Kidney epithelial cell (primary cell): ENCODE measurements around the gene BCAN. TPM values are rescaled to one million over a fixed set of nuclear protein-coding genes. Genes with fewer than 3 reads are reported as not detected.
A peak's percentile ranks its signal among the peaks of the same experiment; 100 is the strongest.
"Not testable (repeated sequence)": the region's sequence is repeated elsewhere in the genome, so short reads cannot be mapped to it uniquely, and the experiment has no call there.

Experiments used
- DNase-seq: peaks from one replicate; pipeline ENCODE4 v3.0.0-alpha.2; 2010; ENCODE audit warnings: low read depth
- H3K27me3 ChIP-seq: 2 replicates; pipeline ENCODE4 v1.6.0; 2011; ENCODE audit warnings: low read length; ENCODE audit not compliant: control insufficient read depth, insufficient read depth
- H3K36me3 ChIP-seq: 2 replicates; pipeline ENCODE4 v1.5.1; 2011; ENCODE audit warnings: low read length; ENCODE audit not compliant: control insufficient read depth, insufficient read depth
- H3K4me3 ChIP-seq: 2 replicates; pipeline ENCODE4 v1.5.1; 2011; ENCODE audit warnings: low read depth, mild to moderate bottlenecking, control low read depth, low read length
- total RNA-seq: library from RNA; depleted of rRNA; stranded (reverse); fragments of >200 nt; gene quantifications from 2 replicates; pipeline ENCODE4 v1.2.3, GENCODE V29; 2015
- TF ChIP-seq, protein P1 (sequence below): IDR thresholded peaks from 2 replicates; pipeline ENCODE4 v1.5.1; 2011; ENCODE audit warnings: mild to moderate bottlenecking, moderate library complexity, low read length, control low read depth, inconsistent platforms; ENCODE audit not compliant: insufficient read depth, poor library complexity, severe bottlenecking

Gene BCAN
- total RNA-seq, 1 donor from 2014 or later = 0.17 TPM

DNA sequence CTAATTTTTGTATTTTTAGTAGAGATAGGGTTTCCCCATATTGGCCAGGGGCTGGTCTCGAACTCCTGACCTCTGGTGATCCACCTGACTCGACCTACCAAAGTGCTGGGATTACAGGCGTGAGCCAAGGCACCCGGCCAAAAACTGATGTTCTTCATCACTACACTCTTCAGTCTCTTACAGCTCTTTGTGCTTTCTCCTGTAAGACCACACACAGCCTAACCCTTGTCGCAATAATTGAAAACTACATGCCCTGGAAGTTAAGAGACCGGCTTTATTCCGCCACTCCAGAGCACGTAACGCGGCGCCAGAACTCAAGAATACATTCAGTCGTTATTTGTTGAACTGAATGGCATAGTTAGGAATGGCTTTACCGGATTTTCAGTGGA lies 41.2 kb upstream of the BCAN start:
- TF ChIP-seq, protein P1, sequence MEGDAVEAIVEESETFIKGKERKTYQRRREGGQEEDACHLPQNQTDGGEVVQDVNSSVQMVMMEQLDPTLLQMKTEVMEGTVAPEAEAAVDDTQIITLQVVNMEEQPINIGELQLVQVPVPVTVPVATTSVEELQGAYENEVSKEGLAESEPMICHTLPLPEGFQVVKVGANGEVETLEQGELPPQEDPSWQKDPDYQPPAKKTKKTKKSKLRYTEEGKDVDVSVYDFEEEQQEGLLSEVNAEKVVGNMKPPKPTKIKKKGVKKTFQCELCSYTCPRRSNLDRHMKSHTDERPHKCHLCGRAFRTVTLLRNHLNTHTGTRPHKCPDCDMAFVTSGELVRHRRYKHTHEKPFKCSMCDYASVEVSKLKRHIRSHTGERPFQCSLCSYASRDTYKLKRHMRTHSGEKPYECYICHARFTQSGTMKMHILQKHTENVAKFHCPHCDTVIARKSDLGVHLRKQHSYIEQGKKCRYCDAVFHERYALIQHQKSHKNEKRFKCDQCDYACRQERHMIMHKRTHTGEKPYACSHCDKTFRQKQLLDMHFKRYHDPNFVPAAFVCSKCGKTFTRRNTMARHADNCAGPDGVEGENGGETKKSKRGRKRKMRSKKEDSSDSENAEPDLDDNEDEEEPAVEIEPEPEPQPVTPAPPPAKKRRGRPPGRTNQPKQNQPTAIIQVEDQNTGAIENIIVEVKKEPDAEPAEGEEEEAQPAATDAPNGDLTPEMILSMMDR = no peak
- DNase-seq = no peak
- Histone ChIP-seq H3K4me3 (peak overlapping the region; percentile 89), H3K27me3 (no peaks in the 10 kb centered on the region), H3K36me3 (peaks cover 4% of the 10 kb centered on the region)

DNA sequence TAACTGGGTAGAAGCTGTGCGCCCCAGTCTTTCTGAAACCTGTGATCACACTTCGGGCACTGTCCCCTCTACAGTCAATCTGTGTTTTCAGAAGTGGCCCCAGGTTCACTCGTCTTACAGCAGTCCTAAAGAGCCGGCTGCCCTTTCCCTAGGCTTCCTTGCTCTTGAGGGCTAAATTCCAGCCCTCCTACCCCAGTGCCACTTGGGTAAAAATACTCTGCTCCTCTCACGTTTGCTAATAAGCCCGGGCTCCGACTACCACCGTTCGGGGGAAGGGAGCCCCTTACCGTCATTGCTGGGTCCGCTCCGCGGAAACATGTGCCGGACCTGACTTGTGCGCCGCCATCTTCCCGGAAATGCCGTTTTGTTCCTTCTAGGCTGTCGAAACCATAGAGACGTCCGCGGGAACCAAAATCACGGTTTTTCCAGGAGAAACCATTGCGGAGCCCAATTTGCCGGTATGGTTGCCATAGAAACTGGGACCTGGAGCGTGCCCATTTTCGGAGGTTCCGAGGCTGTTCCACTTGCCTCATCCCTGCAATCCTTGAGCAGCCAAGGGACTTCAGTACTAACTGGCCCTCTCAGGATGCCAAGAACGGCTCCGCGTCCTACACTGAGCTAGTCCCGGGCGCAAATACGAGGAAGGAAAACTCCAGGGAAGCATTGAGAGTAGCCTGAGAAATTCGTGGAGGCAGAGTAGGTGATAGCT lies 40.6 kb upstream of the BCAN start, which contains the start of gene GPATCH4:
TSS of gene GPATCH4 (minus strand) at position 358 of the 709 bp plus-strand sequence.
- Histone ChIP-seq H3K36me3 (peaks cover 1% of the 10 kb centered on the region), H3K4me3 (peak within 1 kb of the TSS; percentile 89), H3K27me3 (no peaks in the 10 kb centered on the region)
- peak; percentile 61 for DNase-seq
- TF ChIP-seq, protein P1 = no peak

DNA sequence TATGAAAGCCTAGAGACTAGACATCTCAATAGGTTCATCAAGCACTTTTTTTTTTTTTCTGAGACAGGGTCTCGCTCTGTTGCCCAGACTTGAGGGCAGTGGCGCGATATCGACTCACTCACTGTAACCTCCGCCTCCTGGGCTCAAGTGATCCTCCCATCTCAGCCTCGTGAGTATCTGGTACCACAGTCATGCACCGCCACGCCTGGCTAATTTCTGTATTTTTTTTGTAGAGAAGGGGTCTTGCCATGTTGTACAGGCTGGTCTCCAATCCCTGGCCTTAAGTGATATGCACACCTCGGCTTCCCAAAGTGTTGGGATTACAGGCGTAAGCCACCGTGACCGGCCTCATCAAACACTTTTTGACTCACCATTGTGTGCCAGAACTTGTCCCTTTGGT lies 40.0 kb upstream of the BCAN start:
- TF ChIP-seq, protein P1 = no peak
- no peak for DNase-seq
- H3K4me3 ChIP-seq = peak overlapping the region; percentile 89
- no peaks in the 10 kb centered on the region for H3K27me3 ChIP-seq
- H3K36me3 ChIP-seq = peaks cover 1% of the 10 kb centered on the region

DNA sequence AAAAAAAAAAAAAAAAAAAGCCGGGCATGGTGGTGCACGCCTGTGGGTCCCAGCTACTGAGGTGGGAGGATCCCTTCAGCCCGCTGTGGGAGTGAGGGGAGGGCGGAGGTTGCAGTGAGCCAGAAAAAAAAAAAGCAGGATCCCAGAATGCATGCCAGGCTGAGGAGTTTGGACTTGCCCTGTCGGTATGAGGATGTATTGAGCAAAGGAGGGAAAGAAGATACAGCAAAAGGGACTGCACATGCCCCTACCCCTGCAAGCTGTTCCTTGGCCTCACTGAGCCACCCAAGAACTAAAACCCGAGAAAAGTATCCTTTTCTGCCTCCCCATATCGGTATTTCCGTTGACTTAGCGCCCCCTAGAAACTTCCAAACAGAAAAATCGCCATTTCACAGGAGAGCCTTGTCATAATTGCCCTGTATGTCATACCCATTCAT lies 39.3 kb upstream of the BCAN start:
- Histone ChIP-seq H3K27me3 (no peaks in the 10 kb centered on the region), H3K36me3 (peaks cover 1% of the 10 kb centered on the region), H3K4me3 (no peak overlapping the region)
- TF ChIP-seq, protein P1 = peak; percentile 52
- DNase-seq = no peak

DNA sequence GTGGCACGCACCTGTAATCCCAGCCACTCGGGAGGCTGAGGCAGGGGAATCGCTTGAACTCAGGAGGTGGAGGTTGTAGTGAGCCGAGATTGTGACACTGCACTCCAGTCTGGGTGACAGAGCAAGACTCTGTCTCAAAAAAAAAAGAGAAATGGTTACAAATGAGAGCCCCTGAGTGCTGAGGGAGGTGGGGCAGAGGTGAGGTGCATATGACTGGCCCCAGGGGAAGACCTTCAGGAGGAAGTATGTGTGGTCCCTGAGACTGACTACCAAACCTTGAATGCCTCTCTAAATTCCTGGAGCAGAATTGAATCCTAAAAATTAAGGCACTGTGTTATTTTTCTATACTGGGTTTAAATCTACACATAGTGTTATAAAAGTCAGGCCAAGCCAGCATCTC lies 34.6 kb upstream of the BCAN start:
- H3K36me3 ChIP-seq, H3K4me3 ChIP-seq, H3K27me3 ChIP-seq, DNase-seq: not testable (repeated sequence)

DNA sequence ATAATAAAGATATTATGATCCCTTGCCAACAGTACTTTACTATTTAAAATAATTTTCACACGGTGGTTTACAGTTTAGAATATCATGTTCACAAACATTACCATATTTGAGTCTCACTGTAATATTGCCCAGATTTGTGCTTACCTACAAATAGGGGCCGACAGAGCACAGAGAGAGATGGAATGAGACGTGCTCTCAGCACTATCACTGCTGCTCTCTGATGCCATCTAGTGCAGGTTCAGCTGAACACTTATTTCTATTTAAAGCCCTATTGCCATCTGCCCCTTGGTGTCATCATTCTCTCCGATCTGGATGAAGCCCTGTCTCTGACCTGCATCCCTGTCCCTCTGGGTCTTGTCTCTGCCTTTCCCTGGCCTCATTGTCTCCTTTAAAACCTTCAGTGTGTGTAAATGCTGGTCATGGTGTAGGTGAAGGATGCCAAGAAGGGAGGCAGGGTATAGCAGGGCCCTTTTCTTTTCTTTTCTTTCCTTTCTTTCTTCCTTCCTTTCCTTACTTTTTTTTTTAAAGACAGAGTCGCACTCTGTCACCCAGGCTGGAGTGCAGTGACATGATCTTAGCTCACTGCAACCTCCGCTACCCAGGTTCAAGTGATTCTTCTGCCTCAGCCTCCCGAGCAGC lies 33.8 kb upstream of the BCAN start:
- TF ChIP-seq, protein P1 = peak; percentile 81
- H3K4me3 ChIP-seq = no peak overlapping the region
- H3K27me3 ChIP-seq = peaks cover 6% of the 10 kb centered on the region
- no peak for DNase-seq
- no peaks in the 10 kb centered on the region for H3K36me3 ChIP-seq
